Prostate gland (tissue), 2 donors: Measurements from ENCODE around the gene MARK3. TPM values are rescaled to one million over a fixed set of nuclear protein-coding genes. Genes with fewer than 3 reads are reported as not detected.

Source experiments
- DNase-seq: peaks from one replicate; pipeline ENCODE4 v3.0.0-alpha.2; 2019; ENCODE audit warnings: low spot score
- H3K27ac ChIP-seq, 2 donors: fragments of 200-600 bp; sonication (generic); 2 replicates each; pipeline ENCODE4 v1.5.1; 2017 to 2019
- H3K27me3 ChIP-seq: fragments of 200-600 bp; sonication (generic); replicated peaks from 2 replicates; pipeline ENCODE4 v1.5.1; 2019; ENCODE audit not compliant: insufficient read depth
- H3K36me3 ChIP-seq, 2 donors: fragments of 200-600 bp; sonication (generic); 1 replicate in 1 of 2; 2 replicates in 1 of 2; pipeline versions ENCODE4 v1.5.1 to v1.8.1; 2017 to 2019
- H3K4me1 ChIP-seq: fragments of 200-600 bp; sonication (generic); replicated peaks from 2 replicates; pipeline ENCODE4 v1.5.1; 2019
- H3K4me3 ChIP-seq, 2 donors: fragments of 200-600 bp; sonication (generic); 2 replicates each; pipeline ENCODE4 v1.5.1; 2017 to 2019
- H3K9me3 ChIP-seq: fragments of 200-600 bp; sonication (generic); 2 replicates; pipeline ENCODE4 v1.5.1; 2017
- CTCF ChIP-seq, 4 experiments: fragments of 200-600 bp in 2 of 4; fragments of 450-650 bp in 2 of 4; sonication (generic) in 2 of 4; IDR thresholded peaks; 1 replicate in 3 of 4; 2 replicates in 1 of 4; pipeline ENCODE4 v1.5.1; 2016 to 2019; ENCODE audit warnings: antibody characterized with exemption in 4 of 4, mild to moderate bottlenecking in 2 of 4, moderate library complexity in 2 of 4
- POLR2A ChIP-seq: fragments of 450-650 bp; IDR thresholded peaks from one replicate; pipeline ENCODE4 v1.6.1; 2016; ENCODE audit warnings: antibody characterized with exemption, mild to moderate bottlenecking
- POLR2AphosphoS5 ChIP-seq: sonication (generic); formaldehyde crosslinking; IDR thresholded peaks from one replicate; pipeline ENCODE4 v1.6.1; 2017; ENCODE audit warnings: antibody characterized with exemption
- WGBS: methylation state at CpG from one replicate; pipeline ENCODE4 v1.1.5; 2018; 5-methylcytosine and 5-hydroxymethylcytosine counted together
- intact Hi-C: fragments of 100-400 bp; cut with DNase I; formaldehyde crosslinking; loops from one replicate; pipeline ENCODE4 v1.14.2; 2022
- total RNA-seq, 2 donors: library from RNA; depleted of rRNA; stranded (reverse); fragments of >200 nt; gene quantifications; one replicate each; pipeline ENCODE4 v1.1.0, GENCODE V29; 2016

MARK3 gene
- total RNA-seq, 2 donors from 2014 or later = 51.5 to 115 TPM

- H3K4me1 ChIP-seq = no peaks in the 10 kb centered on the region
- 93% methylated on average over 6 of the region's 6 CpGs for WGBS
- TF ChIP-seq POLR2A (no peak), CTCF (IDR thresholded peaks at IDR 0.05) (no peak), POLR2AphosphoS5 (no peak)
- no peak overlapping the region for H3K27ac ChIP-seq
- no peak for DNase-seq
- intact Hi-C loops = no loop called here
- H3K4me3 ChIP-seq = no peak overlapping the region
- H3K27me3 ChIP-seq = no peaks in the 10 kb centered on the region
- H3K36me3 ChIP-seq = no peaks in the 10 kb centered on the region
- no peaks in the 10 kb centered on the region for H3K9me3 ChIP-seq
These were observed 102.9 kb downstream of the MARK3 start for GRCh38 chr14:103488071-103488470.

DNA sequence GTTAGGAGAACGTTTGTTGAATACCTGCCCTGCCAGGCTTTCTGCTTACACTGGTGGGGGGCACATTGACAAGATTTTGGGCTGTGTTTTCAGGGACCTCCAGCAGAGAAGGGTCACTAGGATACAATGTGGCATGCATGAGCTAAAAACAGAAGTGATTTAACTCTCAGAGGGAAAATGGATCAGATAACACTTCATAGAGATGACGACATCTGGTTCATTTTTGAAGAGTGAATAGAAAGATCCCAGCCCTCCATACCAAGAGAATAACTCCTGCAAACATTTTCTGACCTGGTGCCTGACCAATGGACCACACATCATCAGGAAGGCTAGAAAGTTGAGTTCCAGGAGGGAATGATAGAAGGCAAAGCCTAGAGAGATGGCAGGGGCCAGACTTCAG lies 103.7 kb downstream of the MARK3 start:
- no peak for TF ChIP-seq POLR2A
- TF ChIP-seq POLR2AphosphoS5 = no peak
- no peak for TF ChIP-seq CTCF (IDR thresholded peaks at IDR 0.05)
- no peak overlapping the region for H3K27ac ChIP-seq
- no peaks in the 10 kb centered on the region for H3K36me3 ChIP-seq
- H3K9me3 ChIP-seq = no peaks in the 10 kb centered on the region
- DNase-seq = no peak
- H3K4me3 ChIP-seq = no peak overlapping the region
- 91% methylated on average over 2 of the region's 2 CpGs for WGBS
- no peaks in the 10 kb centered on the region for H3K4me1 ChIP-seq
- H3K27me3 ChIP-seq = no peaks in the 10 kb centered on the region
- intact Hi-C loops = no loop called here

DNA sequence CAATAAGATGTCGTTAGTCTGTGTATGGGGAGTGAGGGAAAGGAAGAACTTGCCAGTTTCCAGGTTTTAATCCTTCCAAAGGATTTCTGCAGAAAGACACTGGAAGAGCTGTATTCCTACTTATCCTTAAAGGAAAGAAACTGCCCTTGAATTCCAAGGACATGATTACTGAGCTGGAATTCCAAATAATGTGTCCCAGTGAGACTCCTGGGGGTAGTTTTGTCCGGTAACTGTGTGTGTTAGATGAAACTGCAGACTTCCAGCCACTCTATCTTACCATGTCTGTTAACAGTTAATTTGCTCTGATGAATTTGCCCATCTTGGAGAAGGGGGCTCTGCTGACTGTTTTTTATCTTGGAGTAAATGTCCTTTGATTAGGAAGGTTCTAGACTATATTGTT lies 104.4 kb downstream of the MARK3 start:
- intact Hi-C loops = no loop called here
- no peak overlapping the region for H3K27ac ChIP-seq
- H3K4me3 ChIP-seq = no peak overlapping the region
- no peaks in the 10 kb centered on the region for H3K36me3 ChIP-seq
- TF ChIP-seq POLR2AphosphoS5 (no peak), POLR2A (no peak), CTCF (IDR thresholded peaks at IDR 0.05) (no peak)
- DNase-seq = no peak
- H3K4me1 ChIP-seq = no peaks in the 10 kb centered on the region
- H3K27me3 ChIP-seq = no peaks in the 10 kb centered on the region
- no peaks in the 10 kb centered on the region for H3K9me3 ChIP-seq
- WGBS = 86% methylated on average over 2 of the region's 2 CpGs

DNA sequence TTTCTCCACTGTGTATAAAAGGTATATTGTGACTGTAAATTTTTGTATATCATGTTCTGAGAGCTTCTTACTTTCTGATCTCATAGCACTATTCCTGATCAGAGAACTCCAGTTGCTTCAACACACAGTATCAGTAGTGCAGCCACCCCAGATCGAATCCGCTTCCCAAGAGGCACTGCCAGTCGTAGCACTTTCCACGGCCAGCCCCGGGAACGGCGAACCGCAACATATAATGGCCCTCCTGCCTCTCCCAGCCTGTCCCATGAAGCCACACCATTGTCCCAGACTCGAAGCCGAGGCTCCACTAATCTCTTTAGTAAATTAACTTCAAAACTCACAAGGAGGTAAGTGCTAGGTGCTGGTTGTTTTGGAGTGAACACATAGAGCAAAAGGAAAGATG lies 106.5 kb downstream of the MARK3 start:
- Histone ChIP-seq H3K27ac (no peak overlapping the region), H3K4me1 (no peaks in the 10 kb centered on the region), H3K4me3 (no peak overlapping the region), H3K36me3 (no peaks in the 10 kb centered on the region), H3K27me3 (no peaks in the 10 kb centered on the region), H3K9me3 (no peaks in the 10 kb centered on the region)
- intact Hi-C loops = no loop called here
- TF ChIP-seq POLR2A (no peak), CTCF (IDR thresholded peaks at IDR 0.05) (no peak), POLR2AphosphoS5 (no peak)
- DNase-seq = no peak
- WGBS = 86% methylated on average over 10 of the region's 10 CpGs

- no peak for DNase-seq
- 63% methylated on average over 6 of the region's 6 CpGs for WGBS
- Histone ChIP-seq H3K4me1 (no peaks in the 10 kb centered on the region), H3K9me3 (no peaks in the 10 kb centered on the region), H3K27ac (no peak overlapping the region), H3K27me3 (no peaks in the 10 kb centered on the region), H3K4me3 (no peak overlapping the region), H3K36me3 (no peaks in the 10 kb centered on the region)
- TF ChIP-seq POLR2AphosphoS5 (no peak), POLR2A (no peak), CTCF (IDR thresholded peaks at IDR 0.05) (no peak)
- intact Hi-C loops = no loop called here
These were observed 107.1 kb downstream of the MARK3 start for GRCh38 chr14:103492156-103492925.
